ENCODE measurements around the gene KRT16.
"Not testable (repeated sequence)": the region's sequence is repeated elsewhere in the genome, so short reads cannot be mapped to it uniquely, and the experiment has no call there.

KRT16 gene

GRCh38 chr17:41613277-41614082 lies 913 bp upstream of the KRT16 start:
- DNase-seq, result no peak

GRCh38 chr17:41610965-41611640 lies 1.5 kb downstream of the KRT16 start:
- DNase-seq, result no peak

GRCh38 chr17:41610061-41610517 lies 2.5 kb downstream of the KRT16 start:
- DNase-seq, result not testable (repeated sequence)

GRCh38 chr17:41606930-41607329 lies 5.6 kb downstream of the KRT16 start:
- not testable (repeated sequence) for DNase-seq

GRCh38 chr17:41602524-41602923 lies 10.0 kb downstream of the KRT16 start:
- DNase-seq, result no peak

DNA sequence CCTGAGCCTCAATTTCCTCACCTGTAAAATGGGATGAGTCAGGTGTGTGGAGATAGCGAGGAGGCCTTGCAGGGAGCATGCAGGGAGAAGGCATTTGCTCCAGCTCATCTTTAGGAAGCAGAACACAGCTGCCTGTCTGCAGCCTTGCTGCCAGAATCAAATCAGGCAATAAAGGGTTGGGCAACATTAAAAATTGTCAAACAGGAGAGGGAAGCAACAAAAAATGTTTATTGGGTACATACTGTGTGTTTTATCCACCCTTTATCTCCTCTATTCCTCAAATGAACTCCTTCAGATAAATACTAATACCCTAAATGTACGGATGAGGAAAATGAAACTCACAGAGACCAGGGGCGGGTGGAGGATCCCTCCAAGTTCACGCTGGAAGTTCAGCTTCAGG lies 12.2 kb downstream of the KRT16 start:
- no peak for DNase-seq

DNA sequence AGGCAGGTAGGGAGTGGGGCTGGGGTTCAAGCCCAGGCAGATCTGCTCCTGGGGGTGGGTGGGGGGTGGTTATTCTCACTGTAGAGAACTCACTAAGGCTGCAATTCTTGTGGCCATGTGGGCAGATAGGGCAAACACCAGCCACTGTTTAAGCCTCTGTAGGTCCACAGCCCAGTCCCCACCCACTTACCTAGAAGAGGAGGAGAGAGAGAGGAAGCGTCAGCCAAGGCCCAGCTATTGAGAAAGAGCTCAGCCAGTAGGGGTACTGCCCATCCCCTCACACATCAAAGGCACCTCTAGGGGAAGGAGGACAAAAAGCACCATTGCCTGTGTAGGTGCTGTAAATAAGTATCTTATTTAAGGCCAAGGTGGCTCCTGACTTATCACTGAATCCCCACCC lies 12.9 kb downstream of the KRT16 start:
- DNase-seq, result no peak

DNA sequence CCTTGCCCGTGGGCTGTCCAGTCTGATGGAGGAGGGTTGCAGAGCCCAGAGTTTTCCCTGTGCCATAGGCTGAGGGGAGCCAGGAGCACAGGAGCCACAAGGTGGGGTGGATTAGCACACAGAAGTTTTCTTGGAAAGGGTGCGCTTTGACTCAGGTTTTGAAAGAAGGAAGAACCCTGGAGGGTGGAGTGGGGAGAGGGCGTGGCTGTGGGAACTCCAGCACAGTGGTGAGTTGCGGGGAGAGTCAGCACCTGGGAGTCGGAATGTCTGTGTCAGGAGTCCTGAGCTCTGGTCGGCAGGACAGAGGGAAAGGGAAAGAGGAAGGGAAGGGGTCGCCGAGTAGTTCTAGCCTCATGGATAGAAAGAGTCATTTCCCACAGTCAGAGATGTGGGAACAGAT lies 17.0 kb downstream of the KRT16 start:
- DNase-seq, result no peak

GRCh38 chr17:41594363-41594915 lies 18.1 kb downstream of the KRT16 start:
- DNase-seq, result no peak

DNA sequence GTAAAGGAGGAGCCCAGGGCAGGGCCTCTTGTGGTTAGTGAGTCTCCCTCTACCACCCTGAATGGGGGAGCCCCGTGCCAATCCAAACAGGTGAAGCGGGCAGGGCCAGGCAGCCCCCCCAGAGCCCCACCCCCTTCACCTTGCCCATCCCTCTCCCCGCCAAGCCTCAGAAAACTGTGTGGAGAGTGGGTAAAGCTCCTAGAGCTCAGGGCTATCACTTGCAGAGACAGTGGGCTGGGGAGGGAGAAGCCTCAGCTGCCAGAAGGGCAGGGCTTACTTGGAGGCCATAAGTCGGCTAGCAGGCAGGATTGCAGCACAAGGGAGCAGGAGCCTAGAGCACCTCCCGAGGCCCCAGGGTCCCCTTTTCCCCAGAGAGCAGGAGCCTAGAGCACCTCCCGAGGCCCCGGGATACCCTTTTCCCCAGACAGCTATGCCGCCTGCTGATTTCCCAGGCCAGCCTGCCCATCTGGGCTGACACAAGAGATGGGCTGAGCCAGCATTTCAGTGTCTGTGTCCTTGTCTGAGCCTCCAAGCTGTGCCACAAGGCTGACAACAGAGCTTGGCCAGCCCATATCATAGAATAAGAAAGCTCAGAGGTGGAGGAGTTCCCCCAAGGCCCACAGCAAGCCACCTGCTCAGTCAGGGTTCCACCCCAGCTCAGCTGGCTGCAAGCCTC lies 19.1 kb downstream of the KRT16 start:
- DNase-seq, result no peak

- DNase-seq, result no peak
Observed at GRCh38 chr17:41592601-41593305, 19.8 kb downstream of the KRT16 start.

DNA sequence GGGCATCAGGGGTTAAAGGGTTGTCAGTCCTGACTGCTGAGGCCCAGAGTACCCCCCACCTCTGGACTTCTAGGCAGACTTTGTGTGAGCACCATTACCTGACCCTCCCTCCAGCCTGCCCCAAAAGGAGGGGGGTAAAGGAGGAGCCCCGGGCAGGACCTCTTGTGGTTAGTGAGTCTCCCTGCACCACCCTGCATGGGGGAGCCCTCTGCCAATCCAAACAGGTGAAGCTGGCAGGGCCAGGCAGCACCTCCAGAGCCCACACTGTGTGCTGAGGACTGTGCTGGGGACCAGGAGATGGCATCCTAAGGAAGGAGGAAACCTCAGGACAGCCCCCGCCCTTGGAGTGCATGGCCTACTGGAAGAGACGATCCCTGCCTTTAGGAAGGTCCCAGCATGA lies 23.3 kb downstream of the KRT16 start:
- no peak for DNase-seq

- DNase-seq, result no peak
Observed at GRCh38 chr17:41588126-41588810, 24.3 kb downstream of the KRT16 start.

DNA sequence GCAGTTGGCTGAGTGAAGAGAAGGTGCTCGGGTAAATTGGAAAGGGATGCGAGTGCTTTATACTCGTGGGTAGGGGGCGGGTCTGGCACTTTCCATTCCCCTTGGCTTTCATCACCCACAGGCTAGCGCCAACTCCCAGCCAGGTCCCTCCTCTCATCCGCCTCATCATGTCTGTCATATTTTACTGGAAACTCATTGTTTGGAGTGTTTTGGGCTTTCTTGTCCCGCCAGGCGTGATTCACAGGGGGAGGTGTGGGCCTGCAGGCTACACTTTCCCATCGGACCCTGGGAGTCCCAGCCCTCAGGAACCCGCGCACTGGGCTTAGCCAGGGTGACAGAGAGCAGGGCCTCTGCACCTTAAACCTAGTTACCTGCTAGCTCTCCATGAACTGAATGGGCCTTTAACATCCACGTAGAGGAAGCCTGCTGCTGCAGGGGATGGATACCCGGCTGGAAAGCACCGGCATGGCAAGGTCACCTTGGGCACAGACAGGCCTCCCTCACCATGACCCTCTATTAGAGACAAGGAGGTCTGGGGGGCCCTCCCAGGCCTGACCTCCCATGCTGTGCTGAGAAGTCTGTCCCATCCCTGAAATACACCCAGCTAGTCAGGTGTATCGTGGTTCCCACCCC lies 25.6 kb downstream of the KRT16 start, which contains the start of gene KRT14:
Gene KRT14, minus strand, starts transcription at position 33 of the 633 bp plus-strand sequence. CDS start 61 bp downstream, outside the sequence.
- DNase-seq, result no peak

- no peak for DNase-seq
Observed at GRCh38 chr17:41585301-41586056, 27.1 kb downstream of the KRT16 start.

DNA sequence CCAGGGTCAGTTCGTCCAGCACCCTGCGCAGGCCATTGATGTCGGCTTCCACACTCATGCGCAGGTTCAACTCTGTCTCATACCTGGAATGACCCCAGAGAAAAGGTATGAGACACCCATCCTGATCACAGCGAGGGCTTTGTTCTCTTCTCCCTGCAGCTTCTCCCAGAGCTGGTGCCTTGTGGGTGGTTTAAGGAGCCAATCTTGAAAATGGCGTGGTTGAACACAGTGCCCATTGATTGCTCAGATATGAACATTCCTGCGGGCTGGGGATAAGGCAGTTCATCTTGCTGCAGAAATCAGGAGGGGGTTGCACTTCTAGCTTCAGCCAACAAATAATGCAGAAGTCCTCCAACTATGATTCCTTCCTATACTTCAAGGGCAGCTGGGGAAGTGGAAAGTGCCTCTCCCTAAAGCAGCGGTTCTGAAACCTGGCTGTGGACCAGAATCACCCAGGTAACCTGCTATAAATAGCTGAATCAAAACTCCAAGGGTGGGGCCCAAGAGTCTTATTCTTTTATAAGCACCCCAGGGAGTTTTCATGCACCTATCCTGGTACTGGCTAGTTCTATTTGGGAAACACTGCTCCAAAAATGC lies 28.1 kb downstream of the KRT16 start:
- not testable (repeated sequence) for DNase-seq

DNA sequence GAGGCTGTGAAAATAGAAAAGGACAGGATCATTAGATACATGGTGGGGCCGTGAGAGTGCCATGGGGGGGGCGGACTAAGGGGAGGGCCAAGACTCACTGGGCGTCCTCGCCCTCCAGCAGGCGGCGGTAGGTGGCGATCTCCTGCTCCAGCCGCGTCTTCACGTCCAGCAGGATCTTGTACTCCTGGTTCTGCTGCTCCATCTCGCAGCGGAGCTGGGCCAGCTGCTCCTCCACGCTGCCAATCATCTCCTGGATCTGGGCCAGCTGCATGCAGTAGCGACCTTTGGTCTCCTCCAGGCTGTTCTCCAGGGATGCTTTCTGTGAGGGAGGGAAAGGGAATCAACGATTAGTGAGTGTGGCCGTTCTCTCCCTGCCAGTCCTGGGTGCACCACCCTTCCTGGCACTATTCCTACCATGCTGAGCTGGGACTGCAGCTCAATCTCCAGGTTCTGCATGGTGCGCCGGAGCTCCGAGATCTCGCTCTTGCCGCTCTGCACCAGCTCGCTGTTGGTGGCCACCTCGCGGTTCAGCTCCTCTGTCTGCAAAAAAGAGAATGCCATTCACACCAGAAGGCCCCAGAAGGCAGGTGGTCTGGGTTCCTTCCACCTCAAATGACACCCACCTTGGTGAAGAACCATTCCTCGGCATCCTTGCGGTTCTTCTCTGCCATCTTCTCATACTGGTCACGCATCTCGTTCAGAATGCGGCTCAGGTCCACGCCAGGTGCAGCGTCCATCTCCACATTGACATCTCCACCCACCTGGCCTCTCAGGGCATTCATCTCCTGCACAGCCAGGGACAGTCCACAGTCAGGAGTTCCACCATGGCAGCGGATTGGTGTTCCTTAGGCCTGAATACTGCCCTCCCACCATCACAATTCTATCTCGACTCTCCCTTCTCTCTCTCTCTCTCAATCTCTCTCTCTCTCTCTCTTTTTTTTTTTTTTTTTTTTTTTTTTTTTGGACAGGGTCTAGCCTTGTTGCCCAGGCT lies 29.1 kb downstream of the KRT16 start:
- no peak for DNase-seq

DNA sequence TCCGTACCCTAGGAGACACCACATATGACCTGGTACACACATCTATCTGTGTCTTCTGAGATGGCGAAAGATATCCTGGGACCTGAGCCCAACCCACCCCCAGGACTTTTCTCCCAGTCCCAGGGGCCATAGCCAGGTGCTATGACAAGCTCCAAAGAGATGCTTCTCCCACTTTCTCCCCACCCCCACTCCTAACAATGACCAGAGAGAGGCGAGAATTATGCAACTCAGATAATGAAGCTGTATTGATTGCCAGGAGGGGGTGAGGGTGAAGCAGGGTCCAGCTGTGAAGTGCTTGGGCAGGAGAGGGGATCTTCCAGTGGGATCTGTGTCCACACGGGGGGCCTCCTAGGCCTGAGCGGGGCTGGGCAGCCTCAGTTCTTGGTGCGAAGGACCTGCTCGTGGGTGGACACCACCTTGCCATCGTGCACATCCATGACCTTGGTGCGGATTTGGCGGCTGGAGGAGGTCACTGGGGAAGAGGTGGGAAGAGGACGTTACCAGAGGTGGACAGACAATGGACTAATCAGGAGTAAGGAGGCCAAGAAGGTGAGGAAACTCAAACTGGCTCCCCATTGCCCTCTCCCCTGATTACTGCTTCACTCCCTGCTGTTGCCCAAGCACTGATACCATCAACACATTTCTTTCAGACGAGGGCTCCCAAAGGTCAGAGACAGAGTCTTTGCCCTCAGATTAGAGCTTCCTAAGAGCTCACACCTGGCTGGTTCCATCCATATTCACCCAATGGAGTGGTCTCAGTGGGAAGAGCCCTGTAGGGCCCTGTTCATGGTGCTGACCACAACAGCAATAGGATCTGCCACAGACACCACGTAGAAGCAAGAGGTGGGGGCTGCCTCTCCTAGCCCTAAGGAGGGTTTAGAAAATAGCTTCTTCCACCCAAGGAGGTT lies 30.3 kb downstream of the KRT16 start:
- not testable (repeated sequence) for DNase-seq

All from GDM1 (cell line).